AML-193 (cell line): ENCODE data around the gene DEFB114.
"Not testable (repeated sequence)": the region's sequence is repeated elsewhere in the genome, so short reads cannot be mapped to it uniquely, and the experiment has no call there.

Experiments used
- DNase-seq, 2 experiments: peaks; one replicate each; lab custom pipeline; 2025; lab: John Stamatoyannopoulos, UW

Gene DEFB114, protein sequence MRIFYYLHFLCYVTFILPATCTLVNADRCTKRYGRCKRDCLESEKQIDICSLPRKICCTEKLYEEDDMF

GRCh38 chr6:49964064-49964463, at the start of gene DEFB114:
TSS of gene DEFB114 (minus strand) at chr6:49964164. CDS start at chr6:49964105, 59 bp downstream.
- DNase-seq = no peak

DNA sequence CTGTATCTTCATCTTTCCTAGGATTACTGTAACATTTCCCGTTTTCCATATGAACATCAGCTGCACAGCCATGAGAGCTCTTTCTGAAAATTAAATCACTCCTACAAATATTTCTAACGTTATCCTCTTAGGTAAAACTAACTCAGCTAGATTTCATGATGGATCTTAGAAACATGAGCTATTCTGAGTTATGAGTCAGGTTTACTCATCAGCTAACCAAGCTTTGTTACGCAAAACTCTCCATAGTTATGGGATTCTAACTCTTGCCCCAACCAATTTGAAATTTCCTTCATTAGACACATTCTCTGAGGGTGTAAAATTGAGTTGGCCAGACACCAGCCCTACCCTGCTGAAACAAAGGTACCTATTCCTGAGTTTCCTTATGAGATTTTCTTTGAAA, 43.9 kb upstream of the DEFB114 start:
- DNase-seq = no peak

DNA sequence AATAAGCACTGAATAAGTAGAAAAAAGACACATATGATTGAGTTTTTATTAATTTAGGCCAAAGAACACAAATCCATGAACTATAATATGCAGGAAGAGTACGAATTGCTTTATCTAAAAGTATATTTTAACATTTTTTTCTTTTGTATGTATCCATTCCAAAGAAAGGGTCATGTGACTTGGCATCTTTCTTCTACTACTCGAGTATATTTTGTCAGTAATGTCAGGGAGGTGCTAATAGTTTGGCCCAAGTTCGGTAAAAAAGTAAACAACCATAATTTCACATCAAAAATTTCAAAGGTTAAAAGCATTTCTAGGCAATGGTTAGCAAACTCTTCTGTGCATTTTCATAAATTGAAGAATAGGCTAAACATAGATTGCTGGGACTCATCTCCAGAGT, 39.2 kb upstream of the DEFB114 start:
- DNase-seq = no peak

DNA sequence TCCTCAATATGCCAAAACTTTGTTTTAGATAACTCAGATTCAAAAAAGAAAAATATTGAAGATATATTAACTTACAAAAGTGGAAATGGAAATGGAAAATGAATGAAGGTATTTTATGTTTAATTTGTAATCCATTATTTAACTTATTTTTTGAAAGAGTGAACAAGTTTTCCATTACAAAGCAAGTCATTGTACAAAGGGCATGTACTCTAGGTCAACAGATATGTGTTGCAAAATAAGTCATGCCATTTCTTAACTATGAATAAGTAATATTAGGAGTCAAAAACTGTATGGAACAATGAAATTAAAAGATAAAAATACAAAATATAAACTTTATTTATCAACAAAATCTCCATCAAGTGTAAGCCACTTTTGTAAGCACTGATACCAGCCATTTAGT, 31.3 kb upstream of the DEFB114 start:
- no peak for DNase-seq

- DNase-seq = no peak
Measured at GRCh38 chr6:49988900-49989299, 24.9 kb upstream of the DEFB114 start.

GRCh38 chr6:49987749-49988148, 23.8 kb upstream of the DEFB114 start:
- DNase-seq = no peak

GRCh38 chr6:49986551-49986950, 22.6 kb upstream of the DEFB114 start:
- DNase-seq = no peak

DNA sequence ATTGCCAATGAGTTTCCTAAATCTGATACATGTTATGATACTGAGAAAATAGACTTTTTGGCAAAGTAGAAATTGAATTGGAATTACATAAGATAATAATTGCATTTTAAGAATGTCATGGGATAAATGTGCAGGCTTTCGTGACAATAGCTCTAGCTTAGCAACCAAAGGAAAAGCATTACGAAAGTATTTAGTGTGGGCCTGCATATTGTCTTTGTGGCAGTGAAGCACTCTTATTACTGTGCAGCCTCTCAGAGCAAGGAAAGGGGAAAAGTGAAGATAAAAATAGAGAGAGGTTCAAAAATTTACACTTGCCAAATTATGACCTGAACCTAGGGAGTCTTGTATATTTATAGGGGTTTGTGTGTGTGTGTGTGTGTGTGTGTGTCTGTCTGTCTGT, 18.1 kb upstream of the DEFB114 start:
- no peak for DNase-seq

DNA sequence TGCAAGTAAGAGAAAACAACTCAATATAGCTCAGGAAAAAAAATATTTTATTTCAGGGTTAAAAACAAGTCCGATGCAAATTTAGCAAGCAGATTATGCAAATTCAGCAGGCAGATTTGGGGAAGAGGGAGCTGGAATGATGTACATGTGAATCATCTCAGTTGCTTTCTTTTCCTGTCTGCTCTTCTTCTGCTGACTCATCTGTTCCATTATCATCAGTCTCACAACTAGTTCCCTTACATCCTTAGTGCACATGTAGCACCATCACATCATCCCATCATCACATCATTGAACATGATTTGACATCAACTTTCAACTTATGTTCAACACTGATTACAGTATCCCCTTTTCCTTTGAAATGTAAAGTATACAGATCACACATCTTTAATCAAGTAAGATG, 16.9 kb upstream of the DEFB114 start:
- DNase-seq = no peak

GRCh38 chr6:49979584-49979983, 15.6 kb upstream of the DEFB114 start:
- DNase-seq = no peak

DNA sequence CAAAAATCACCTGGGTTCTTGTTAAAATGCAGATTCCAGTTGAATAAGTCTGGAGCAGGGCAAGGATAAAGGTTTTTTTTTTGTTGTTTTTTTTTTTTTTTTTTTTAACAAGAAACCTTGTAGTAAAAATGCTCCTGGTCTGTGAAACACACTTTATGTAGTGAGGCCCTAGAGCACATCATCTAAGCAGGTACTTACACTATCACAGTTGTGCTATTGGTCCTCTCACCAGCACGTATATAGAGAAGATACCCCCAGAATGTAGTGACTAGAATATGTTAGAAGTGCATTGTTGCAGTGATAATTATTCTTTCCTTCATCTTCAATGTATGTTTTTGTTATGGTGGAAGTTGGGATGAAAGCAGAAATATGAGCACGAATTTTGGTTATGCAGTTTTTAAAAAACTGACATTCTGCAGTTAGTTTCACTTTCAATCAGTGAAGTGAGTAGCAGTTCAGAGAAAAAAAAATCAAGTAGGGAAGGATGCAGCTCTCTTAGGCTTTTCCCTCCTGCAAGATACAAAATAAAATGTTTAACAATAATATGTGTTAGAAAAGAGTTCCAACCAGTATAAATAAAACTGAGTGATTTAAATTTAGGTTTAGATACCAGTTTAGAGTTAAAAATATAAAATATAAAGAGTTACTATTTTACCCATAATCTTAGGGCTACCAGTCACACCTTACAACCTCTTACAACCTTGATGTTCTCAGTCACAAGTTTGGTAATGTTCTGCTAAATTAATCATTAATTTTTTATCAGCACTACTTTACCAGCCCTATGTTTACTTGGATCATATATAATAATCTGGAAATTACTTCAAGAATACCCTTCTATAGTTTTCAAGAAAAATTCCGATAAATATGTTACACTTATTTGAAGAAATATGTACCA, 14.6 kb upstream of the DEFB114 start:
- DNase-seq = no peak

DNA sequence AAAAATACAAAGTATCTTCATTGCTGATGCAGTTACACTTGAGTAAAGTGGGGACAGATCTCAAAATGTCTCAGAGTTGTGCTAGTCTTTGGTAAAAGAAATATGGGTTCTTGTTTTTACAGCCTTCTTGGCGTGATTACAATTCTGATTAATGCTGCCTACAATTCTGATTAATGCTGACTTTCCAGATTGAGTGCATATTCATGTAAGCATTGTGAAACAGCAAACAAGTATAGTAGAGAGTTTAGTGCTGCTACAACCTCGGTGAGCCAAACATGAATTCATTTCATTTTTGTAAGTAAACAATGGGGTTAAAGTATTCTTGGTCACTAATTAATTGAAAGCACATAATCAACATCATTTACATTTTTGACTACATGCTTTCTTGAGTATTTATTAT, 5.6 kb upstream of the DEFB114 start, which contains the start of gene DEFB113:
TSS of gene DEFB113 (minus strand) at position 21 of the 400 bp plus-strand sequence. CDS start at position 21, 0 bp downstream.
- DNase-seq = no peak

DNA sequence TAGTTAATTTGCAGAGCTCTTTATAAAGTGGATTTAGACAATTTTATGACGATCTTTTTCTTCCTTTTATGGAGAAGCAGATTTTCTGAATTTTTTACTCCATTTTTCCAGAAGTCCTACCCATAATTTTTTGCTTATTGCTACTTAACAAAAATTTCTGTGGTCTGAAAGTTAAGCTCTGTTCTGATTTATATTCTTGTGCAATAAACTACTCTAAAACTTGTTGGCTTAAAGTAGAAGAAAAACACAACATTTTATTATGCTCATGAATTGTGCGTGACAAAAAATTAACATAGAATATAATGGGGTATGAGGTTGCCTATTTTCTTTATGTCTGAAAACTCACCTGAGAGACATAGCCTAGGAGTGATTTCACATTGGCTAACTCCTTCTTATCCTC, 2.9 kb upstream of the DEFB114 start:
- no peak for DNase-seq

- no peak for DNase-seq
Measured at GRCh38 chr6:49966334-49966733, 2.4 kb upstream of the DEFB114 start.

DNA sequence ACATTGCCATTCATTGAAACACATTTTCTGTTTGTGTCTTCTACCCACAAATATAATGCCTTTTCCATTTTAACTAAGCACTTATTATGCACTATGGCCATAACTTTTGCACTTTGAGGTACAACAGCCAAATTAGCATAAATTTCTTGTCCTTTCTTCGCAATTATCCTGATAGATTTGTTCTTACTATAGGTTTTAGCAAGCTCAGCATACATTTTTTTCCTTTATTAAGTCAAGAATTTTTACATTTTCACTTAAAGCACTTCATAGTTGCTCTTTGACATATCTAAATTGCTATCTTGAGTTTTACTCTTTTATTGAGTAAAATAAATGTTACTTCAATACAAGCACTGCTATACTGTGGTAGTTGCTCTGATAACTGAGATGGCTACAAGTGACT, 5.8 kb downstream of the DEFB114 start:
- DNase-seq = no peak

DNA sequence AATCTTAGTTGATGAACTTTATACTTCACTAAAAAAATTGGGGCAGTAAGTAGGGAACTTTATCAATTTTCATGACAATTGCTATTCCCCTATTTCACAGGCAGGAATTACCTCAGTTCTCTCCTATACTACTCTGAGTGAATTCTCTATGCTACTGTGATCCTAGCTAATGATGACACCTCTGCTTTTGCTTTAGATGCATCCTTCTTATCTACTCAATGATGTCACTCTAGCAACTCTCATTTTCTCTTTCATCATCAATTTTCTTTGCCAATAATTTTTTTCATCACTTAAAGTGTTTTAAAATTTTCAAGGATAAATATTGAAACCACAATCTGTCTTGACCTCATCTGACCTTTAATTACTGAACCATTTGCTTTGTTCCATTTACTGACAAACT, 8.1 kb downstream of the DEFB114 start:
- DNase-seq = no peak

- no peak for DNase-seq
Measured at GRCh38 chr6:49951926-49952325, 12.0 kb downstream of the DEFB114 start.

GRCh38 chr6:49950415-49950751, 13.6 kb downstream of the DEFB114 start:
- no peak for DNase-seq

- DNase-seq = no peak
Measured at GRCh38 chr6:49949062-49949461, 14.9 kb downstream of the DEFB114 start.

DNA sequence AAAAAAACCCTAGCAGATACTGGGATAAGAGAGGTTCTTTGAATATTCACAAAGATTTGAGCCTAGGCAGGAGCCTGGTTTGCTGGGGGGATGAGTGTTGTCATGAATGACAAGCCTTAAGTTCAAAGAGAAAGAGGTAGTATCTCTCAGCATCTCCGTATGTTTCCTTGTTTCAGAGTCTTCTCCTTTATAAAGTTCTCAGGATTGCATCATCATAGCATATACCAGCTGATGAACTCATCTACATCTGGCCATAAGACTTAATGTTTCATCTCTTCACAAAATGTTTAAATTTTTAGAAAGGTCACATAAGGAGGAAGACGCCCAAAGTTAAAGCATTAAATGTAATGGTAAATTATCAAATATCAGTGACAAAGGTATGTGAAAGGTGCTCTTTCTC, 17.1 kb downstream of the DEFB114 start:
- DNase-seq = no peak

GRCh38 chr6:49944068-49944467, 19.9 kb downstream of the DEFB114 start:
- not testable (repeated sequence) for DNase-seq

- DNase-seq = no peak
Measured at GRCh38 chr6:49939993-49940498, 23.9 kb downstream of the DEFB114 start.

DNA sequence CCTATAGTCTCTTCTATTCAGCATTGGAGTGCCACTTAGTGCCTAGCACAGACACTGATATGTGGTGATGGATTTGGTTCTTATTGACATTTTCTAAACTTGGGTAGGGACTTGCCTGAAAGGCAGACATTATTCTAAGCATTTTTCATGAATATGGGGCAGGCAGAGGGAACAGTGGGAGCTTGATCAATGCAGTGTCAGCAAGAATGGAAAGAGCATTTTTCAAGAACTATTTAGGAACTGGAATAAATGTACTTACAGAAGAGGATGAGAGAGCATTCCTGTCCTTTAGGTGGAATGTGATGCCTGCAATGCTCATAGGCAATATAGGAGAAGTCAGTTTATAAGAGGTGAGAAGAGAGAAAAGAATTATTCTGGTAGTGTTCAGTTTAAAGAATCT, 26.2 kb downstream of the DEFB114 start:
- DNase-seq = no peak

- no peak for DNase-seq
Measured at GRCh38 chr6:49937017-49937416, 26.9 kb downstream of the DEFB114 start.
